Activated T-helper 1 cell treated with anti-CD3 and anti-CD28 coated beads, Interleukin-2, amount 50 U/mL, for 16 hours (primary cell): ENCODE data around the gene PRSS2.

Experiments
- DNase-seq, 2 donors: peaks; one replicate each; pipeline ENCODE4 v3.0.0-alpha.2; 2020; ENCODE audit warnings: low read depth in 1 of 2, low spot score in 1 of 2

Gene PRSS2

DNA sequence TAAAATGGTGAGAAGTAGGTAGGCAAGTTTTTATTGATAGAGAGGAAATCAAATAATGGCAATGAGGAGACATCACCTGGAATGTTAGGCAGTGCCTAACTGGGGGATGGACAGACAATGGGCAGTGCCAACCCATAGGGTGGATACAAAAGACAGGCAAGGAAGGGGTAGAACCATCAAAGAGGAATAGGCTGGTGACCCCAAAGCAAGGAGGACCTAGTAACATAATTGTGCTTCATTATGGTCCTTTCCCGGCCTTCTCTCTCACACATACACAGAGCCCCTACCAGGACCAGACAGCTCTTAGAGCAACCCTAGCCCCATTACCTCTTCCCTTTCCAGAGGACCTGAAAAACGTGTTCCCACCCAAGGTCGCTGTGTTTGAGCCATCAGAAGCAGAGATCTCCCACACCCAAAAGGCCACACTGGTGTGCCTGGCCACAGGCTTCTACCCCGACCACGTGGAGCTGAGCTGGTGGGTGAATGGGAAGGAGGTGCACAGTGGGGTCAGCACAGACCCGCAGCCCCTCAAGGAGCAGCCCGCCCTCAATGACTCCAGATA lies 30.0 kb downstream of the PRSS2 start:
- no peak for DNase-seq

DNA sequence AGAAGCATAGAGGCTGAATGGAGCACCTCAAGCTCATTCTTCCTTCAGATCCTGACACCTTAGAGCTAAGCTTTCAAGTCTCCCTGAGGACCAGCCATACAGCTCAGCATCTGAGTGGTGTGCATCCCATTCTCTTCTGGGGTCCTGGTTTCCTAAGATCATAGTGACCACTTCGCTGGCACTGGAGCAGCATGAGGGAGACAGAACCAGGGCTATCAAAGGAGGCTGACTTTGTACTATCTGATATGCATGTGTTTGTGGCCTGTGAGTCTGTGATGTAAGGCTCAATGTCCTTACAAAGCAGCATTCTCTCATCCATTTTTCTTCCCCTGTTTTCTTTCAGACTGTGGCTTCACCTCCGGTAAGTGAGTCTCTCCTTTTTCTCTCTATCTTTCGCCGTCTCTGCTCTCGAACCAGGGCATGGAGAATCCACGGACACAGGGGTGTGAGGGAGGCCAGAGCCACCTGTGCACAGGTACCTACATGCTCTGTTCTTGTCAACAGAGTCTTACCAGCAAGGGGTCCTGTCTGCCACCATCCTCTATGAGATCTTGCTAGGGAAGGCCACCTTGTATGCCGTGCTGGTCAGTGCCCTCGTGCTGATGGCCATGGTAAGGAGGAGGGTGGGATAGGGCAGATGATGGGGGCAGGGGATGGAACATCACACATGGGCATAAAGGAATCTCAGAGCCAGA lies 31.0 kb downstream of the PRSS2 start:
- no peak for DNase-seq

DNA sequence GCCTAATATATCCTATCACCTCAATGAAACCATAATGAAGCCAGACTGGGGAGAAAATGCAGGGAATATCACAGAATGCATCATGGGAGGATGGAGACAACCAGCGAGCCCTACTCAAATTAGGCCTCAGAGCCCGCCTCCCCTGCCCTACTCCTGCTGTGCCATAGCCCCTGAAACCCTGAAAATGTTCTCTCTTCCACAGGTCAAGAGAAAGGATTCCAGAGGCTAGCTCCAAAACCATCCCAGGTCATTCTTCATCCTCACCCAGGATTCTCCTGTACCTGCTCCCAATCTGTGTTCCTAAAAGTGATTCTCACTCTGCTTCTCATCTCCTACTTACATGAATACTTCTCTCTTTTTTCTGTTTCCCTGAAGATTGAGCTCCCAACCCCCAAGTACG lies 31.5 kb downstream of the PRSS2 start:
- no peak for DNase-seq

GRCh38 chr7:142803901-142804300 lies 33.1 kb downstream of the PRSS2 start:
- DNase-seq, result no peak

DNA sequence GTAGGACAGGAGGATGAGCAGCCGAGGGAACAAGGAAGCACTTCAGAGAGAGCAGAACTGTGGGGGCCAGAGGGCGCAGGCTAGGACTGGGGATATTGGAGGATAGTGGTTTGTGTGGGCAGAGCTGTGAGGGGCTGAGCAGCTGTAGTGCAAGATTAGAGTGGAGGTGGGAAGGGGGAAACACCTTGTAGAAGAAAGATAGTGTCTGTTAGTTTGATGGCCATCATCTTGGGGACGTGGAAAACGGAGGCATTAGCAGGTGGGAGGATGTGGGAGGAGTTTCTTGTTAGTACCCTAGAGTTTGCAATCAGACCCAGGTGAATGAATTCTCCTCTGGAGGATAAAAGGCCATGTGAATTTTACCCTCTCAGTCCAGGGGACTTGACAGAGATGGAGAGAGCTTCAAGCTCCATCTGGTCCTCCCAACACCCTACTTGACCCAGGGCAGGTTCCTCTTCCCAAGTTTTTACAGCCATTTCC lies 34.0 kb downstream of the PRSS2 start:
- no peak for DNase-seq

- DNase-seq, result no peak
Measured at GRCh38 chr7:142805350-142806021, 34.7 kb downstream of the PRSS2 start.

DNA sequence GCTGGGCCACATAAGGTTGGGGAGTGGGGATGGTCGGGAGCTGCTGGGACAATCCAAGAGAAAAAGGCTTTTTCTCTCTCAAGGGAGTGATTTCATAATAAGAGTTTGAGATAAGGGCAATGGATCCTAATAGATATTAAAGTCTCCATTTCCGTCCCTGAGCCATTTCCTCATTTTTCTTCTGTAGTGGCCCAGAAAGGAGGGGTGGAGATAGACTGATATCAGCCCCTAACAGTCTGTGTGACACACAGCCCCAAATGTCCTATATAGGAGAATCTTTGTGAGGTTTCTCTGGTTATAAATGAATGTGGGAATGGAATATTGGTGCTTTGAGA lies 35.2 kb downstream of the PRSS2 start:
- DNase-seq, result no peak

DNA sequence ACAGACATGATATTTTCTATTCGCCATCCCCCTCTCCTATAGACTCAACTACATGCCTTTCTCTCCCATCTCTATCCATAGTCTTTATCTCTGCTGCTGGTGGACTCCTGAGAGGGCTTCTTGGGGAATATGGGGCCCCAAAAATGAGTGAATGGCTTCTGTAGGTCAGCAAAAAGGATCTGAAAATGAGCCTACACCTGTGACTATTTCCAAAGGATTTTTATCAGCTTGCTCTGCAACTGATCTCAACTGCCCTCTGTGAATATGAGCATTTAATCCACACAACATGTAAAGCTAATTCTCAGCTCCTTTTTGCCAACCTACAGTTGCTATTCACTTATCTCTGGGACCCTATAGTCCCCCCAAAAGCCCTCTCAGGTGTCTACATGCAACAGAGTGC lies 36.2 kb downstream of the PRSS2 start:
- no peak for DNase-seq

- peak in 1 of 2 donors; percentile 31 for DNase-seq
Measured at GRCh38 chr7:142807855-142808460, 37.2 kb downstream of the PRSS2 start.

- DNase-seq, result no peak
Measured at GRCh38 chr7:142808461-142808801, 37.7 kb downstream of the PRSS2 start.

GRCh38 chr7:142808802-142809583 lies 38.2 kb downstream of the PRSS2 start:
- peak; percentile 92 to 95 for DNase-seq

DNA sequence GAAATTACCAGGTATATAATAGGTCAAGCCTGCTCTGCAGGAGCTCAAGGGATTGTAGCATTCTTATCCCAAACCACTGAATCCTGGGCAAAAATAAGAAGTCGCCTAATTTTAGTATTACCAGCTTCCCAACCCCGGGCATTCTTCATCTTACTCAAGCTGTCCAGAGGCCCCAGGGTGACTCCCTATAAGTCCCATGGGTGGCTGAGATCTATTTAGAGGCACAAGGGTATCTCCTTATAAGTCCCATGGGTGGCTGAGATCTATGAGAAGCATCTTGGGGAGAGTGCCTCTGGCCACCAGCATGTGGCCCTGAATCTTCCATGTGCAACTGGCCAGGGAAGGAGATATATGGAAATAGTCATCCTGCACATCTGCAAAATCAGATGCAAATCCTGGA lies 38.9 kb downstream of the PRSS2 start:
- no peak for DNase-seq

DNA sequence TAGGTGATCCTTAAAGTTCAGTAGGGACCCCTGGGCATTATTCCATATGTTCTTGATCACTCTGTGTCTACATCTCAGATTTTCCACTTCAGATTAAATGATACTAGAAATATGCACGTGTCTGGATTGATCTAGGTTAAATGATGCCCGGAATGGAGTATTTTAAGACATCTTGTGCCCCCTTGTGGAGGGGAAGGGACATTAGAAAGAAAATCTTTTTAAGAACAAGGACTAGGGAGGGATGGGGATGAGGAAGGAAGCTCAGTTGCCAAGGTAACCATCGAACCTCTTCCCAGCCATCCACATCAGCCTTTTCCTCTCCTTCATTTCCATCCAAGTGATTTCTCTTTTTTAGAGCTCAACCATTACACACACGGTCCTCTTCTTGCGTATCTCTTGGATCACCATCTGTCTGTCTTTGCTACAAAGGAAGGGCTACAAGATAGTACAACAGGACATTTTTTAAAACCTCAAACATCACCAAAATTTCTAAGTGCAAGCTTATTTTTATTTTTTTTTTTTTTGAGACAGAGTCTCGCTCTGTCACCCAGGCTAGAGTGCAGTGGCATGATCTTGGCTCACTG lies 40.5 kb downstream of the PRSS2 start:
- DNase-seq, result no peak

DNA sequence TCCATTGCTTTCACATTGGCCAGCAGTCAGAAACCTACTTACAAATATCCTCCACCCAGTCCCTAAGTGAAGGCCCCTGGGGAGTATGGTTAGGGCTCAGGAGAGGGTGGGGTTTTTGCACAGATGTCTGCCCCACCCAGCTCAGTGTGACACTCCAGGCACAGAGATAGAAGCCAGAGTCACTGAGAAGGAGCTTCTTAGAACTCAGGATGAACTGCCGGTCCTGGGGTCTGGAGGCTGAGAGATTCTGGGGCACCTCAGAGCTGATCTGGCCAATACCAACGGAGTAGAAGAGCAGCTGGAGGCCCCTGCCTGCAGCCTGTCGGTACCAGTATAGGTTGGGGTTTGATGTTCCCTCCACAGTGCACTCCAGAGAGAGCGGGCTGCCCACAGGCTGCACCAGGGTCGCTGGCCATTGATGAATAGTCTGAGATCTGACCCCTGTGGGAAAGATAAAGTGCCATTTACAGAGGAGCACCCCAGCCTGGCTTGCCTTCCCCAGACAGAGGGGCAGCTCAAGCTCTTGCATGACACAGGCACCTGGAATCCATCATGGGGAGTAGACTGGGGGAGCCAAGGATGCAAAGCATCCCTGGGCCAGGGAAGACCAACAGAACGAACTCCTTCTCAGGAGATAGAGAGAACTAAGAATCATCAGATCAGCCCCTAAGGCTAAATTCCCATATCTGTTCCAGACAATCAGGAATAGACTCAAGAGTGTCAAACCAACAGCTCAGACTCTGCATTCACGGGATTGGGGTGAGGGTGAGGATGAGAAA lies 41.9 kb downstream of the PRSS2 start:
- no peak for DNase-seq

DNA sequence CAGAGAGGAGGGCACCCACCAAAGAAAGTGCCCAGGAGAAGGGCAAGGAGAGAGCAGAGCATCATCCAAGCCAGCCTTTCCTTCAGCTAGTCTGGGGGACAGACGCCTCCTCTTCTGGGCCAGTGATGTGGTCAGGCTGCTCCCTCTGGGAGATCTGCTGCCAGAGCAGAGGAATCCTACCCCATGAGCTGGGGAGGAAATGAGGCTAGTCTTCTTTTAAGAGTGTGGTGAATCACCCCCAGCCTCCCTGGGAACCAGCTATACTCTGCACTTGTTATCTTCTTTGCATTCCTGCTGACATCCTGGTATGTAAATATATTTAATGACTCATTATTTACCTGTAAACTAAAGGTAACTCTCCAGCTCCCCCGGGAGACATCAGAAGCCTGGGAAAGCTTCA lies 42.5 kb downstream of the PRSS2 start:
- DNase-seq, result no peak

DNA sequence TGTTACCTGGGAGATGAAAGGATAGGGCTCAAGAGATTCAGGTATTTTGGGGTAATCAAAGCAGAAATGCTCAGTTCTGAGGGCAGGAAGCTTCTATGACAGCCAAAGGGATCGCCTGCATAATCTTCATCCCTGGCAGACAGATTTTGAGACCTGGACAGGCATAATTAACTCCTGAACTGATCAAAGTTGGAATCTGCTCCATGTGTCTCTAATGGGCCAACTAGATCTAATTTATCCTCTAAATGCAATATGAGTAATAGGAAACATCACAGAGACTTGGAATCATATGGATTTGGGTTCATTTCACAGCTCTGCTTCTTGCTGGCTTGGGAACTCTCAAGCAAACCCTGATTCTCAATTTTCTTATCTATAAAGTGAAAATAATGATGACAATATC lies 42.9 kb downstream of the PRSS2 start:
- no peak for DNase-seq

DNA sequence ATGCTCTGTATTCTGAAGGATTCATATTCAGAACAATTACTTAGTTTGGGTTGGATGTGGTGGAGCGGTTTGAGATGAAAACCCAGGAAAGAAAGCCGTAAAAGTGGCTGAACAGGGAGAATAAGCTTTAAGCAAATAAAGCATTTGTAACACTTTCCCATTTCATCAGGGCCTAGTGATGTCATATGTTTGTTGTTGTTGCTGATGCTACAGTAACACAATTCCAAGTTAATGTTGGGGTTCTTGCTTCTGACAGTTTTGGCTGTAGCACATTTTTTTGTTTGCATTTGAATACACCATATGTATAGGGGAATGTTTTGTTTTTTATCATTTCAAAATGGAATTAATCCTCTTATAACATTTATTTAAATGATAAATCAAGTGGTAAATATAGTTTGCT lies 43.7 kb downstream of the PRSS2 start:
- no peak for DNase-seq

DNA sequence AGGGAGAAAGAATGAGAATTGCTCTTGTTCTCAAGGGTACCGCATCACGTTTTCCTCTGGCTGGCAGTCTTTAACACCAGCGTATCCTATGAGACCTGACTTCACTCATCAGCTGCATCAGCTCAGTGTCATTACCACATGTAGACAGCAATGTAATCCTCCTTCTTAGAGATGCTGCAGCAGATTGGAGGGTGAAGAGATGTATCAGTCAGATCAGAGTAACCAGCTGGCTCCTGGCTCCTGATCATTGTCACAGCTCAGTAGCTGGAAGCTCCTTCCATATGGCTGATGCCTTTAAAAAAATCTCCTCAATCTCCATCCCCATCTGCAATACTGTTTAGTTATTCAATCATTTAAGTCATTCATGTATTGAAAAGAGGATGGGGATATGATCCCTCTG lies 44.4 kb downstream of the PRSS2 start:
- no peak for DNase-seq

DNA sequence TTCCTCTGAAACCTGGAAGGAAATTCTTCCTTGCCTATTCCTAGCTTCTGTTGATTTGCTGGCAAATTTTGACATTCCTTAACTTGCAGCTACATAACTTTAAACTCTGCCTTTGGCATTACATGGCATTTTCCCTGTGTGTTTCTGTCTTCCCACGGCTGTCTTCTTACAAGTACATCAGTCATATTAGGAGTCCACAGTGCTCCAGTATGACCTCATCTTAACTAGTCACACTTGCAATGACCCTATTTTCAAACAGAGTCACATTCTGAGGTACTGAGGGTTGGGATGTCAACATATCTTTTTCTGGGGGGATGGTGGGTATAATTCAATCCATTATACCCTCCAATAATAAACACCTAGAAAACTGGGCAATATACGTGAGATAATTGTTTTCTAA lies 46.7 kb downstream of the PRSS2 start:
- no peak for DNase-seq

DNA sequence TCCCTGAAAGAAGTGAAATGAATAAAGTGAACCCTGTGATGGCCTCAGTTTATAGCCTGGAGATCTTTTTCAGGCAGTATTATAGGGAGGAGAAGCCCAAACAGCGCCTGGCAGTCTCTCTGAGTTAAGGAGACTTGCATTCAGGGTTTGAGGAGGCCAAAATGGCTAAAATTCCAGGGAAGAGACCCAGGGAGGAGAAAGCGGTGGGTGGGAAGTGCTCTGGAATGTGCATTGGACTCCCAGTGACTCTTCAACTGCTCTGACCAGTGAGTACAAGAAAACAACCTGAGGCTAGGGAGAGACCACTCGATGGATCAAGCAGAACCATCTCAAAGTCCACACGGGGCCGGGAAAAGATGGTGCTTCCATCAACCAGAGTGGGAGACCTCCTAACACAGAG lies 48.8 kb downstream of the PRSS2 start:
- DNase-seq, result no peak

GRCh38 chr7:142822714-142823113 lies 51.9 kb downstream of the PRSS2 start:
- DNase-seq, result no peak
